Mucosa of descending colon (tissue), 3 donors: ENCODE data around the gene KCNA5. TPM values are rescaled to one million over a fixed set of nuclear protein-coding genes. Genes with fewer than 3 reads are reported as not detected.
A peak's percentile ranks its signal among the peaks of the same experiment; 100 is the strongest.

Source experiments
- ATAC-seq: fragments of 200-7000 bp; cut with Tn5 transposase; one replicate; pipeline ENCODE4 v1.9.1; 2020; ENCODE audit warnings: mild to moderate bottlenecking, moderate library complexity
- DNase-seq, 3 donors: peaks; one replicate each; pipeline ENCODE4 v3.0.0-alpha.2; 2020
- H3K36me3 ChIP-seq: fragments of 200-600 bp; one replicate; pipeline ENCODE4 v1.8.0; 2021; ENCODE audit warnings: low read depth, mild to moderate bottlenecking
- H3K4me1 ChIP-seq: fragments of 200-600 bp; one replicate; pipeline ENCODE4 v1.8.0; 2021; ENCODE audit warnings: low read depth, mild to moderate bottlenecking
- H3K4me3 ChIP-seq: fragments of 200-600 bp; one replicate; pipeline ENCODE4 v1.8.0; 2021; ENCODE audit warnings: mild to moderate bottlenecking
- H3K9me3 ChIP-seq: fragments of 200-600 bp; one replicate; pipeline ENCODE4 v1.8.0; 2021; ENCODE audit warnings: mild to moderate bottlenecking
- intact Hi-C, 2 donors: fragments of 100-400 bp; cut with DNase I in 1 of 2; cut with micrococcal nuclease in 1 of 2; formaldehyde crosslinking; loops; one replicate each; pipeline versions ENCODE4 v1.11.0 to v1.11.1; 2022; cut with DNase I, micrococcal nuclease
- total RNA-seq, 3 donors: library from RNA; stranded (reverse); fragmentation: NEBNext Ultra II Directional in 2 of 3; extraction: Animal tissue kit (Norgen Biotek cat#: 25700) in 2 of 3; gene quantifications; one replicate each; pipeline versions ENCODE4 v1.2.1 to v1.2.4, GENCODE V29; 2021 to 2023
- TF ChIP-seq, protein P1 (sequence below): fragments of 200-600 bp; IDR thresholded peaks from one replicate; pipeline ENCODE4 v1.8.0; 2022; ENCODE audit warnings: antibody characterized with exemption, mild to moderate bottlenecking
- donor health status: DM: no; HTN: no; CAD: no; lungs with moderate emphysema.
- donor health status: DM: no; HTN: no; CAD: no.
- donor health status: DM: no; HTN: yes; CAD: no.

Gene KCNA5
- total RNA-seq, 3 donors from 2014 or later = 0.20 to 10.8 (median 0.22) TPM

- Histone ChIP-seq H3K36me3 (no peaks in the 10 kb centered on the region), H3K9me3 (no peaks in the 10 kb centered on the region), H3K4me3 (no peak overlapping the region), H3K4me1 (no peaks in the 10 kb centered on the region)
- ATAC-seq (no peak), DNase-seq (no peak)
- TF ChIP-seq, protein P1, sequence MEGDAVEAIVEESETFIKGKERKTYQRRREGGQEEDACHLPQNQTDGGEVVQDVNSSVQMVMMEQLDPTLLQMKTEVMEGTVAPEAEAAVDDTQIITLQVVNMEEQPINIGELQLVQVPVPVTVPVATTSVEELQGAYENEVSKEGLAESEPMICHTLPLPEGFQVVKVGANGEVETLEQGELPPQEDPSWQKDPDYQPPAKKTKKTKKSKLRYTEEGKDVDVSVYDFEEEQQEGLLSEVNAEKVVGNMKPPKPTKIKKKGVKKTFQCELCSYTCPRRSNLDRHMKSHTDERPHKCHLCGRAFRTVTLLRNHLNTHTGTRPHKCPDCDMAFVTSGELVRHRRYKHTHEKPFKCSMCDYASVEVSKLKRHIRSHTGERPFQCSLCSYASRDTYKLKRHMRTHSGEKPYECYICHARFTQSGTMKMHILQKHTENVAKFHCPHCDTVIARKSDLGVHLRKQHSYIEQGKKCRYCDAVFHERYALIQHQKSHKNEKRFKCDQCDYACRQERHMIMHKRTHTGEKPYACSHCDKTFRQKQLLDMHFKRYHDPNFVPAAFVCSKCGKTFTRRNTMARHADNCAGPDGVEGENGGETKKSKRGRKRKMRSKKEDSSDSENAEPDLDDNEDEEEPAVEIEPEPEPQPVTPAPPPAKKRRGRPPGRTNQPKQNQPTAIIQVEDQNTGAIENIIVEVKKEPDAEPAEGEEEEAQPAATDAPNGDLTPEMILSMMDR = no peak
- intact Hi-C loops = no loop called here
Observed at GRCh38 chr12:5018677-5019076, 25.0 kb upstream of the KCNA5 start.

DNA sequence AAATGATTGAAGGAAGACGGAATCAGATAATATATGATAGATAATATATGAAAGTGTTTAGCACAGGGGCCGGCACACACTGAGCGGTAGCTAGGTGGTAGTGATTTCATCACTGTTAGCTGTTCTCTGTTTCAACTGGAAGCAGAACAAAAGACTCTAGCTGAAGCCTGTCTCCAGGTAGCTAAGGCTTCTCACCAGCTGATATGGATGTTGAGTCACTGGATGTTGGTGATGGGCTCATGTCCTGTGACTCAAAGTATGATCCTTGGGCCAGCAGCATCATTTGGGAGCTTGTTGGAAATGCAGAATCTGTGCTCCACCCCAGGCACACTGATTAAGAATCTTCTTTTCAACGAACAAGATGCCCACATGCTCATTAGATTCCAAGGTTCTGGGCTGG lies 21.7 kb upstream of the KCNA5 start:
- no peaks in the 10 kb centered on the region for H3K9me3 ChIP-seq
- H3K36me3 ChIP-seq = no peaks in the 10 kb centered on the region
- H3K4me1 ChIP-seq = no peaks in the 10 kb centered on the region
- ATAC-seq (no peak), DNase-seq (no peak)
- TF ChIP-seq, protein P1 = no peak
- H3K4me3 ChIP-seq = no peak overlapping the region
- intact Hi-C loops = loop anchor here (5.0 to 10.0 kb wide), 2 partner anchors 60 to 63 kb away; no protein-coding TSS in a partner anchor

DNA sequence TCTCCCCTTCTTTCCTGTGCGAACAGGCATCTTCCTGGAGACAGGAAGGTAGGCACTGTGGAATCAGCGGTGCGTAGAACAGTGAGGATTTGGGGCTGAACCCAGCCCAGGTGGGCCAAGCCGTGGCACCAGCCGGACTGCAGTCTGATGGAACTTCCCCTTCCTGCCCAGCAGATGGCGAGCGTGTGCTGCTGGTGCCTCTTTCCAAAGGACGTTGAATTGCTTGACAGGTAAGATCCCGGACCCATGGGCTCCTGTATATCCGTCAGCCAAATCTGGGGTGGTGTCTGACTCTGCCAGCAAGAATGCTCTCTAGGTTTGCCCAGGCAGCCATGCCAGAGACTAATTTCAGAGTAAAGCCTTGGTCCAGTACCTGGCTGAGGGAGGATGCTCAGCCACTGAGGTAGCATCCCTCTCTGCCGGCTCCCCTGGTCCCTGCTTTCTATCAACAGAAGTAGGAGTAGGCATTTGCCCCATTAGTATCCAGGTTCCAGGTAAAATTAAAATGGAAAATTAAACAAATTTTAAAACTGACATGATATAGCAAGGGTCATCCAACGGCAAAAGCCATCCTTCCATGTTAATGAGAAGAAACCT lies 21.1 kb upstream of the KCNA5 start:
- H3K4me1 ChIP-seq = no peaks in the 10 kb centered on the region
- no peaks in the 10 kb centered on the region for H3K36me3 ChIP-seq
- no peaks in the 10 kb centered on the region for H3K9me3 ChIP-seq
- TF ChIP-seq, protein P1 = peak; percentile 83
- DNase-seq = peak in 2 of 3 donors; percentile 26 to 35
- ATAC-seq = peak; percentile 69
- H3K4me3 ChIP-seq = no peak overlapping the region
- intact Hi-C loops = loop anchor here (5.0 to 10.0 kb wide), 2 partner anchors 60 to 62 kb away; no protein-coding TSS in a partner anchor

DNA sequence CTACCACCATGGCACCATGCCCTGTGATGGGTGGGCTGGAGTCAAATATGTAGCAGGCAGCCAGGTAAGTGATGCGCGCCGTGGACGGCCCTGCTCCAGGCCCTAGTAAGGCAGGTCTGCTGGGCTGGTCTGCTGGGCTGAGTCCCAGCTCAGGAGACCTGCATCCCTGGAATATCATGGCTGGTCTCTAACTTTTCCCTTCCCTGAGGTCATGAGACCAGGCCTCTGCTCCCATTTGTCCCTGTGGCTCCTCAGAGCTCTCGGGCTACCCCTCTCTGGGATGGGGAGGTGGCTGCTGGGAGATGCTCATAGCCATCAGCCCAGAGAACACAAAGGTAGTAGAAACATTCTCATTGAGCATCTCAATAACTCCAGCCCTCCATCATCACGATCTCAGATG lies 19.8 kb upstream of the KCNA5 start:
- ATAC-seq (no peak), DNase-seq (no peak)
- TF ChIP-seq, protein P1 = no peak
- Histone ChIP-seq H3K36me3 (no peaks in the 10 kb centered on the region), H3K4me3 (no peak overlapping the region), H3K4me1 (no peaks in the 10 kb centered on the region), H3K9me3 (no peaks in the 10 kb centered on the region)
- intact Hi-C loops = loop anchor here (5.0 to 10.0 kb wide), 2 partner anchors 58 to 61 kb away; no protein-coding TSS in a partner anchor

DNA sequence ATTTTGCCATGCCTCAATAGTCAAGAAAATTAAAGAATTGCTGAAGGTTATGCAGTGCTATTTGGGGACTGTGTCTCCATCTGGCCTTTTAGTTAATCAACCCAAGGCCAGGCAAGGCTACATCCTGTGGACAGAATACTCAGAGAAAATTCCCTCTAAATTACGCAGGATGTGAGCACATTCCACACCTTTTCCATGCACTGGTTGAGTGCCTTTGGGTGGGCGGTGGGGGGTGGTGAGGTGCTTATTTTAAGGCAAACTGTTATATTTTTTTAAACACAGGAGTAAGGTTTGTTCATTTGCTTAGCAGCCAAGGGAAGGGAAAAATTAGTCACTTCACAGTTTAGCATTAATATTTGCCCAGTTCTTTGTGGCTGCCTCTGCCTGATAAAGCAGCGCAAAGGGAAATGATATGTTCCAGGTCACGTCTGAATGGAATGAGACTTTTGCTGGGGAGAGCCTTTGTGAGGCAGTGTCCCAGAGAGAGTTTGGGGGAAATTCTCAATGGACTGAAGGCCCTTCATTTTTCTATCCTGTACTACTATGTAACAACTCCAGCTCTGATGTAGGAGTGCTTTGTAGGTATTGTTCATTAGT lies 17.2 kb upstream of the KCNA5 start:
- intact Hi-C loops = loop anchor here in 1 of 2 donors (10.0 kb wide), 1 partner anchor 58 kb away; no protein-coding TSS in a partner anchor
- no peaks in the 10 kb centered on the region for H3K4me1 ChIP-seq
- ATAC-seq = no peak
- no peak for DNase-seq
- TF ChIP-seq, protein P1 = no peak
- H3K9me3 ChIP-seq = no peaks in the 10 kb centered on the region
- no peak overlapping the region for H3K4me3 ChIP-seq
- H3K36me3 ChIP-seq = no peaks in the 10 kb centered on the region
